Bronchial epithelial cell (primary cell): ENCODE data around the gene ELK1. TPM values are rescaled to one million over a fixed set of nuclear protein-coding genes. Genes with fewer than 3 reads are reported as not detected.

Source experiments
- DNase-seq: peaks from one replicate; pipeline ENCODE4 v3.0.0-alpha.2; 2010; ENCODE audit warnings: low read depth
- FAIRE-seq: peaks from 2 replicates; lab custom pipeline; 2011; peaks lifted over from hg19 to GRCh38; lab: Jason Lieb, UNC
- H3K27me3 ChIP-seq: 2 replicates; pipeline ENCODE4 v1.5.1; 2011; ENCODE audit warnings: low read length; ENCODE audit not compliant: control insufficient read depth, insufficient read depth
- H3K36me3 ChIP-seq: 2 replicates; pipeline ENCODE4 v1.5.1; 2011; ENCODE audit warnings: low read length; ENCODE audit not compliant: control insufficient read depth, insufficient read depth
- H3K4me3 ChIP-seq: 2 replicates; pipeline ENCODE4 v1.5.1; 2011; ENCODE audit warnings: mild to moderate bottlenecking, low read depth, low read length, control low read depth
- CTCF ChIP-seq: IDR thresholded peaks from 2 replicates; pipeline ENCODE4 v1.5.1; 2011; ENCODE audit warnings: mild to moderate bottlenecking, moderate library complexity, low read length, control low read depth, inconsistent platforms; ENCODE audit not compliant: insufficient read depth, severe bottlenecking
- total RNA-seq: library from RNA; depleted of rRNA; stranded (reverse); fragments of >200 nt; gene quantifications from 2 replicates; pipeline ENCODE4 v1.2.1, GENCODE V29; 2014

The ELK1 gene
- total RNA-seq, 1 donor from 2014 or later: 9.5 TPM

GRCh38 chrX:47623540-47624027 lies 26.8 kb downstream of the ELK1 start:
- FAIRE-seq: no peak
- Histone ChIP-seq H3K36me3 (no peaks in the 10 kb centered on the region), H3K27me3 (no peaks in the 10 kb centered on the region), H3K4me3 (peak overlapping the region; percentile 16)
- peak; percentile 52 for DNase-seq
- TF ChIP-seq CTCF: no peak

GRCh38 chrX:47621851-47622250 lies 28.5 kb downstream of the ELK1 start:
- no peak for TF ChIP-seq CTCF
- Histone ChIP-seq H3K27me3 (no peaks in the 10 kb centered on the region), H3K4me3 (no peak overlapping the region), H3K36me3 (no peaks in the 10 kb centered on the region)
- FAIRE-seq (no peak), DNase-seq (no peak)

GRCh38 chrX:47620303-47620685 lies 30.1 kb downstream of the ELK1 start:
- no peak for FAIRE-seq
- no peak for TF ChIP-seq CTCF
- no peak for DNase-seq
- Histone ChIP-seq H3K36me3 (no peaks in the 10 kb centered on the region), H3K4me3 (no peak overlapping the region), H3K27me3 (no peaks in the 10 kb centered on the region)

GRCh38 chrX:47619486-47620302 lies 30.7 kb downstream of the ELK1 start, which contains the start of gene SYN1:
SYN1 (minus strand) TSS chrX:47619857; CDS start chrX:47619728, 129 bp downstream.
- no peaks in the 10 kb centered on the region for H3K36me3 ChIP-seq
- peak within 1 kb of the TSS; percentile 31 for H3K4me3 ChIP-seq
- no peaks in the 10 kb centered on the region for H3K27me3 ChIP-seq
- peak; percentile 14 for TF ChIP-seq CTCF
- peak; percentile 29 for DNase-seq
- no peak for FAIRE-seq

- FAIRE-seq: no peak
- H3K4me3 ChIP-seq: no peak overlapping the region
- no peak for DNase-seq
- no peaks in the 10 kb centered on the region for H3K27me3 ChIP-seq
- no peak for TF ChIP-seq CTCF
- no peaks in the 10 kb centered on the region for H3K36me3 ChIP-seq
Measured at GRCh38 chrX:47618923-47619485, 31.4 kb downstream of the ELK1 start.
